Mesendoderm (in vitro differentiated cells): Measurements from ENCODE around the gene ST6GALNAC6.

Experiments used
- DNase-seq: peaks from one replicate; pipeline ENCODE4 v3.0.0; 2013
- H2AK5ac ChIP-seq: 2 replicates; pipeline ENCODE4 v1.6.1; 2013; ENCODE audit warnings: low read length, inconsistent platforms
- H2BK120ac ChIP-seq: 2 replicates; pipeline ENCODE4 v1.6.1; 2013; ENCODE audit warnings: low read depth, mild to moderate bottlenecking, low read length, moderate library complexity, mixed read lengths
- H2BK15ac ChIP-seq: replicated peaks from 2 replicates; pipeline ENCODE4 v1.6.1; 2013; ENCODE audit warnings: low read depth, mild to moderate bottlenecking, moderate library complexity
- H2BK5ac ChIP-seq: 2 replicates; pipeline ENCODE4 v1.6.1; 2013; ENCODE audit warnings: low read length, inconsistent platforms
- H3K18ac ChIP-seq: 2 replicates; pipeline ENCODE4 v1.6.1; 2013; ENCODE audit warnings: mild to moderate bottlenecking, low read length, mixed read lengths
- H3K23ac ChIP-seq: one replicate; pipeline ENCODE4 v1.6.1; 2013; ENCODE audit warnings: low read length
- H3K27ac ChIP-seq: 2 replicates; pipeline ENCODE4 v1.5.1; 2013; ENCODE audit warnings: low read depth, mild to moderate bottlenecking, inconsistent platforms, low read length, moderate library complexity
- H3K27me3 ChIP-seq: 2 replicates; pipeline ENCODE4 v1.6.1; 2013; ENCODE audit warnings: low read length, control low read depth, mild to moderate bottlenecking, inconsistent platforms; ENCODE audit not compliant: insufficient read depth, poor library complexity
- H3K36me3 ChIP-seq: 2 replicates; pipeline ENCODE4 v1.6.1; 2013; ENCODE audit warnings: low read length, inconsistent platforms; ENCODE audit not compliant: control insufficient read depth, insufficient read depth
- H3K4ac ChIP-seq: one replicate; pipeline ENCODE4 v1.6.1; 2013; ENCODE audit warnings: low read depth, mild to moderate bottlenecking, low read length, moderate library complexity
- H3K4me1 ChIP-seq: 2 replicates; pipeline ENCODE4 v1.6.1; 2013; ENCODE audit warnings: low read depth, low read length, inconsistent platforms; ENCODE audit not compliant: control insufficient read depth
- H3K4me2 ChIP-seq: 2 replicates; pipeline ENCODE4 v1.6.1; 2013; ENCODE audit warnings: low read length
- H3K4me3 ChIP-seq: 2 replicates; pipeline ENCODE4 v1.5.1; 2013; ENCODE audit warnings: mild to moderate bottlenecking, low read length
- H3K56ac ChIP-seq: one replicate; pipeline ENCODE4 v1.6.1; 2013; ENCODE audit warnings: low read length
- H3K79me1 ChIP-seq: 2 replicates; pipeline ENCODE4 v1.6.1; 2013; ENCODE audit warnings: low read length, inconsistent platforms
- H3K79me2 ChIP-seq: 2 replicates; pipeline ENCODE4 v1.6.1; 2013; ENCODE audit warnings: mild to moderate bottlenecking, low read length; ENCODE audit not compliant: control insufficient read depth, insufficient read depth
- H3K9ac ChIP-seq: 2 replicates; pipeline ENCODE4 v1.6.1; 2013; ENCODE audit warnings: low read length, inconsistent platforms
- H4K5ac ChIP-seq: one replicate; pipeline ENCODE4 v1.6.1; 2013; ENCODE audit warnings: low read length
- H4K8ac ChIP-seq: one replicate; pipeline ENCODE4 v1.6.1; 2013; ENCODE audit warnings: low read depth, mild to moderate bottlenecking, control low read depth, low read length, moderate library complexity
- WGBS: extraction: QIAGEN DNeasy Blood & Tissue Kit; methylation state at CpG from one replicate; pipeline ENCODE4 v1.1.7; 2013; ENCODE audit warnings: low lambda C conversion rate, missing lambda C conversion rate; ENCODE audit not compliant: insufficient coverage; ENCODE audit errors: extremely low coverage; 5-methylcytosine and 5-hydroxymethylcytosine counted together

Gene ST6GALNAC6

DNA sequence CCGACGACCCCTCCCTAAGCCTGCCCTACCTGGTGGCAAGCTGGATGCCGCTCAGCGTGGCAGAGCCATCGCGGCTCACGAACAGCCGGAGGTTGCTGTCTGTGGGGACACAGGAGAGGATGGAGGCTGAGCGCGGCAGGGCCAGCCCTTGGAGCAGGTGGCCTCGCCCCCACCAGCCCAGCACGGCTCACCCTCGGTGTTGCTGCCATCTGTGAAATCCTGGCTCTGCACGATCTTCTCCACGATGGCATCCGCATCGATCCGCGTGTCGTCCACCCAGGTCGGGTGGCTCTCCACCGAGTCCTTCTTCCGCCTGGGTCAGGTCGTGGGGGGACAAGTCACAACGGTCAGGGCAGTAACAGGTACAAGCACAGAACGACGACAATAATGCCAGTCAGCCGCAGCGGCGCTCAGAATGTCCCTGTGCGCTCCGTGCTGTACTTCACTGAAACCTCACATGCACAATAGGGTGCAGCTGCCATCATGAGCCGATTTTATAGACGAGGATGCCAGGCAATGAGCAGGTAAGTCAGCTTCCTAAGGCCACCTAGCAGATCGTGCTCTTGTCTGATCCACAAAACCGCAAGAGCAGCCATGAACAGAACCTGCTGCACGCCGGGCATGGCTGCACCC lies 45.3 kb upstream of the ST6GALNAC6 start:
- no peak overlapping the region for H3K23ac ChIP-seq
- H3K4ac ChIP-seq: no peak overlapping the region
- no peak overlapping the region for H4K5ac ChIP-seq
- H3K36me3 ChIP-seq: peaks cover 2% of the 10 kb centered on the region
- no peak overlapping the region for H3K4me2 ChIP-seq
- no peaks in the 10 kb centered on the region for H3K27me3 ChIP-seq
- H3K79me1 ChIP-seq: no peaks in the 10 kb centered on the region
- WGBS: no CpG with 5 or more reads among the region's 38 CpGs
- no peak overlapping the region for H3K18ac ChIP-seq
- H3K4me1 ChIP-seq: no peaks in the 10 kb centered on the region
- H2AK5ac ChIP-seq: no peak overlapping the region
- DNase-seq: no peak
- no peak overlapping the region for H3K9ac ChIP-seq
- no peak overlapping the region for H3K56ac ChIP-seq
- no peak overlapping the region for H2BK5ac ChIP-seq
- no peak overlapping the region for H4K8ac ChIP-seq
- H2BK120ac ChIP-seq: no peak overlapping the region
- H3K27ac ChIP-seq: no peak overlapping the region
- no peak overlapping the region for H3K4me3 ChIP-seq
- H2BK15ac ChIP-seq: no peak overlapping the region
- H3K79me2 ChIP-seq: no peaks in the 10 kb centered on the region

DNA sequence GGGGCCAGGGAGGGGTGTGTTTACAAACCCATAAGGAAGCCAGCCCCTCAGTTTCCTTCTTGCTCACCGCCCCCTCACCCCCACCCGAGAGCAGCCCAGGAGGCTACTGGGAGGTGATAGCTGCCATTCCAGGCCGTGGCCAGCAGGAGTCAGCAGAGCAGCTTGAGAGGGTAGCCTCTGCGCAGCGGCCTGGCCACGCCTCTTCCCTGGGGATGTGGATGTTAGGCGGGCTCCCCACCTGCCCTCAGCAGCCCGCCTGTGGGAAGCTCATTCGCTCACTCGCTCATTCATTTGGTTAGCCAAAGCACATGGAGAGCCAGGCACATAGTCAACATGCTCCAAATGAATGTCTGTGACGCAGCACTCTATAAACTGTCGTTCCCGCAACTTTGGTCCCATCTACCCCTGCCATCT lies 44.3 kb upstream of the ST6GALNAC6 start:
- H3K4ac ChIP-seq: no peak overlapping the region
- no peak overlapping the region for H4K5ac ChIP-seq
- DNase-seq: peak; percentile 90
- H3K4me3 ChIP-seq: no peak overlapping the region
- no peak overlapping the region for H4K8ac ChIP-seq
- H2BK15ac ChIP-seq: no peak overlapping the region
- H3K79me2 ChIP-seq: no peaks in the 10 kb centered on the region
- no peak overlapping the region for H3K18ac ChIP-seq
- no CpG with 5 or more reads among the region's 13 CpGs for WGBS
- H3K56ac ChIP-seq: no peak overlapping the region
- H3K27ac ChIP-seq: no peak overlapping the region
- no peaks in the 10 kb centered on the region for H3K27me3 ChIP-seq
- H3K4me1 ChIP-seq: no peaks in the 10 kb centered on the region
- H3K9ac ChIP-seq: no peak overlapping the region
- H3K36me3 ChIP-seq: peaks cover 2% of the 10 kb centered on the region
- no peak overlapping the region for H3K23ac ChIP-seq
- no peaks in the 10 kb centered on the region for H3K79me1 ChIP-seq
- H2AK5ac ChIP-seq: no peak overlapping the region
- no peak overlapping the region for H3K4me2 ChIP-seq
- H2BK5ac ChIP-seq: no peak overlapping the region
- H2BK120ac ChIP-seq: no peak overlapping the region

DNA sequence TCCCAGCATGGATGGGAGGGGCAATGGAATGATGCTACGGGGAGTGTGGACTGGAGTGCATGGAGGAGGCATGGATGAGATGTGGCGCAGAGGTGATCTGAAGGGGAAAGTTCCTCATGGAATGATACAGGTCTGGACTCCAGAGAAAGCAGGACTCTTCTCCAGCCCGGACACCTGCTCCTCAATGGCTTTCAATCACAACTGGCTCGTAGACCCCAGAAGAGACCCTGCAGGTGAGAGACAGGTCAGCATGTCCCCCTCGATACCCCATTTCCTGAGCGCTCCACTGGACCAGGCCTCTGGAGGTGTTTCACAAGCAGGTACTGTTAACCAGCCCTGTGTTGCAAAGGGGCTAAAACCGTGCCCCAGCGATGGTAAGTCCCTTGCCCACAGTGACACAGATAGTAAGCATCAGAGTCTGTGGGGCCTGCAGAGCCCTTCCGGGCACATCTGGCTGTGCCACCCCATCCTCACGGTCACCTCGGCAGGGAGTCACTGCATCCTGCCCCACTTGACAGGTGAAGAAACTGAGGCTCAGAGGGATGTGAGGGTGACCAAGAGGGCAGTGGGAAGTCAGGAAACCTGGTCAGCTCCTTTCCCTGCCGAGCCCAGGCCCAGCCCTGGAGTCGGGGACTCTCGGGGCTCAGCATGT lies 43.7 kb upstream of the ST6GALNAC6 start:
- H3K56ac ChIP-seq: no peak overlapping the region
- no peak overlapping the region for H2AK5ac ChIP-seq
- no peak overlapping the region for H3K4me2 ChIP-seq
- no peak overlapping the region for H2BK120ac ChIP-seq
- no peak overlapping the region for H2BK5ac ChIP-seq
- H3K9ac ChIP-seq: no peak overlapping the region
- no peak overlapping the region for H3K4me3 ChIP-seq
- H4K8ac ChIP-seq: no peak overlapping the region
- no peaks in the 10 kb centered on the region for H3K79me2 ChIP-seq
- H3K79me1 ChIP-seq: no peaks in the 10 kb centered on the region
- no peak overlapping the region for H3K4ac ChIP-seq
- H4K5ac ChIP-seq: no peak overlapping the region
- DNase-seq: no peak
- H3K4me1 ChIP-seq: no peaks in the 10 kb centered on the region
- H2BK15ac ChIP-seq: no peak overlapping the region
- no CpG with 5 or more reads among the region's 14 CpGs for WGBS
- peaks cover 2% of the 10 kb centered on the region for H3K36me3 ChIP-seq
- no peak overlapping the region for H3K27ac ChIP-seq
- H3K27me3 ChIP-seq: no peaks in the 10 kb centered on the region
- H3K18ac ChIP-seq: no peak overlapping the region
- H3K23ac ChIP-seq: no peak overlapping the region

- Histone ChIP-seq H2AK5ac (no peak overlapping the region), H3K56ac (peak overlapping the region; percentile 56), H2BK5ac (no peak overlapping the region), H3K36me3 (peaks cover 2% of the 10 kb centered on the region), H2BK120ac (no peak overlapping the region), H3K79me1 (no peaks in the 10 kb centered on the region), H3K27ac (no peak overlapping the region), H4K8ac (no peak overlapping the region), H2BK15ac (no peak overlapping the region), H3K18ac (no peak overlapping the region), H4K5ac (no peak overlapping the region), H3K4ac (no peak overlapping the region), H3K79me2 (no peaks in the 10 kb centered on the region), H3K27me3 (no peaks in the 10 kb centered on the region), H3K4me3 (no peak overlapping the region), H3K23ac (no peak overlapping the region), H3K4me2 (no peak overlapping the region), H3K4me1 (no peaks in the 10 kb centered on the region), H3K9ac (no peak overlapping the region)
- no CpG with 5 or more reads among the region's 18 CpGs for WGBS
- DNase-seq: peak; percentile 77
Measured at GRCh38 chr9:127942216-127943010, 43.0 kb upstream of the ST6GALNAC6 start.

- no peak overlapping the region for H4K5ac ChIP-seq
- H4K8ac ChIP-seq: no peak overlapping the region
- H2AK5ac ChIP-seq: no peak overlapping the region
- H3K79me2 ChIP-seq: peaks cover 2% of the 10 kb centered on the region
- H3K36me3 ChIP-seq: peaks cover 2% of the 10 kb centered on the region
- no peak overlapping the region for H3K27ac ChIP-seq
- H3K18ac ChIP-seq: no peak overlapping the region
- no peaks in the 10 kb centered on the region for H3K27me3 ChIP-seq
- no peak overlapping the region for H3K4me2 ChIP-seq
- H2BK5ac ChIP-seq: no peak overlapping the region
- H3K56ac ChIP-seq: no peak overlapping the region
- no peak overlapping the region for H3K23ac ChIP-seq
- H2BK120ac ChIP-seq: no peak overlapping the region
- WGBS: no CpG with 5 or more reads among the region's 3 CpGs
- H3K79me1 ChIP-seq: peaks cover 4% of the 10 kb centered on the region
- no peak overlapping the region for H3K4me3 ChIP-seq
- no peak overlapping the region for H3K9ac ChIP-seq
- H3K4ac ChIP-seq: no peak overlapping the region
- peaks cover under 1% of the 10 kb centered on the region for H3K4me1 ChIP-seq
- no peak overlapping the region for H2BK15ac ChIP-seq
- DNase-seq: no peak
Measured at GRCh38 chr9:127941961-127942215, 42.5 kb upstream of the ST6GALNAC6 start.
